Natural killer cell treated with Interleukin-12 subunit alpha and Interleukin-12 subunit beta and Interleukin-15 and Interleukin-18, amount 100 ng/mL, for 72 hours (primary cell): ENCODE measurements around the gene SLAMF8. TPM values are rescaled to one million over a fixed set of nuclear protein-coding genes. Genes with fewer than 3 reads are reported as not detected.

Experiments used
- ATAC-seq, 2 donors: fragments of 150-1000 bp; cut with Tn5 transposase in 1 of 2; sonication (Bioruptor Pico), chemical (Tn5 transposase) in 1 of 2; 2 replicates each; pipeline ENCODE4 v1.10.0; 2021
- DNase-seq: peaks from one replicate; pipeline ENCODE4 v3.0.0; 2022; ENCODE audit warnings: low spot score
- H3K27ac Mint-ChIP-seq, 2 donors: 1 replicate in 1 of 2; 2 replicates in 1 of 2; pipeline ENCODE4 v1.8.0; 2022; ENCODE audit warnings: mixed read lengths in 2 of 2, mild to moderate bottlenecking in 1 of 2, moderate library complexity in 1 of 2
- H3K27me3 Mint-ChIP-seq, 2 donors: 1 replicate in 1 of 2; 2 replicates in 1 of 2; pipeline ENCODE4 v1.8.0; 2022; ENCODE audit warnings: mixed read lengths in 2 of 2
- H3K36me3 Mint-ChIP-seq: one replicate; pipeline ENCODE4 v1.8.0; 2022; ENCODE audit warnings: mixed read lengths
- H3K4me1 Mint-ChIP-seq, 2 donors: 1 replicate in 1 of 2; 2 replicates in 1 of 2; pipeline ENCODE4 v1.8.0; 2022; ENCODE audit warnings: low read depth in 2 of 2, mixed read lengths in 2 of 2, mild to moderate bottlenecking in 1 of 2
- H3K4me3 Mint-ChIP-seq: one replicate; pipeline ENCODE4 v1.8.0; 2022; ENCODE audit warnings: mixed read lengths
- H3K9me3 Mint-ChIP-seq: 2 replicates; pipeline ENCODE4 v1.8.0; 2022; ENCODE audit warnings: mixed read lengths
- total RNA-seq, 2 donors: library from RNA; stranded (reverse); gene quantifications; one replicate each; pipeline ENCODE4 v1.2.3, GENCODE V29; 2022

SLAMF8 gene
- total RNA-seq, 2 donors from 2014 or later, result 0.29 to 2.1 TPM

- DNase-seq (no peak), ATAC-seq (no peak)
- Mint-ChIP-seq H3K36me3 (no peaks in the 10 kb centered on the region), H3K9me3 (no peaks in the 10 kb centered on the region), H3K27ac (no peak overlapping the region), H3K4me3 (no peak overlapping the region), H3K4me1 (peaks cover 1 to 2% of the 10 kb centered on the region in 2 donors), H3K27me3 (peaks cover 0 to 13% of the 10 kb centered on the region in 2 donors)
Observed at GRCh38 chr1:159861218-159861617, 34.5 kb downstream of the SLAMF8 start.

- H3K36me3 Mint-ChIP-seq, result no peaks in the 10 kb centered on the region
- DNase-seq, result no peak
- peaks cover 8% of the 10 kb centered on the region in 2 donors for H3K4me1 Mint-ChIP-seq
- ATAC-seq, result no peak
- no peak overlapping the region for H3K4me3 Mint-ChIP-seq
- H3K27ac Mint-ChIP-seq, result no peak overlapping the region
- H3K27me3 Mint-ChIP-seq, result peaks cover 0 to 18% of the 10 kb centered on the region in 2 donors
- H3K9me3 Mint-ChIP-seq, result no peaks in the 10 kb centered on the region
Observed at GRCh38 chr1:159862031-159862430, 35.4 kb downstream of the SLAMF8 start.

- no peaks in the 10 kb centered on the region for H3K36me3 Mint-ChIP-seq
- no peak within 1 kb of the TSS for H3K27ac Mint-ChIP-seq
- peaks cover 9 to 10% of the 10 kb centered on the region in 2 donors for H3K4me1 Mint-ChIP-seq
Observed at GRCh38 chr1:159862557-159862956, 35.9 kb downstream of the SLAMF8 start, which contains the start of gene VSIG8. VSIG8 (minus strand) TSS chr1:159862657; CDS start chr1:159862521, 136 bp downstream.

GRCh38 chr1:159864262-159864661, 37.6 kb downstream of the SLAMF8 start:
- Mint-ChIP-seq H3K27me3 (peaks cover 0 to 20% of the 10 kb centered on the region in 2 donors), H3K27ac (no peak overlapping the region), H3K9me3 (no peaks in the 10 kb centered on the region), H3K36me3 (no peaks in the 10 kb centered on the region), H3K4me3 (no peak overlapping the region), H3K4me1 (peaks cover 13 to 14% of the 10 kb centered on the region in 2 donors)
- no peak for DNase-seq
- no peak for ATAC-seq

More at GRCh38 chr1:159862557-159862956, 35.9 kb downstream of the SLAMF8 start, which contains the start of gene VSIG8:
- Mint-ChIP-seq H3K27me3 (peaks cover 0 to 20% of the 10 kb centered on the region in 2 donors), H3K9me3 (no peaks in the 10 kb centered on the region), H3K4me3 (no peak within 1 kb of the TSS)
- no peak for DNase-seq
- no peak for ATAC-seq

DNA sequence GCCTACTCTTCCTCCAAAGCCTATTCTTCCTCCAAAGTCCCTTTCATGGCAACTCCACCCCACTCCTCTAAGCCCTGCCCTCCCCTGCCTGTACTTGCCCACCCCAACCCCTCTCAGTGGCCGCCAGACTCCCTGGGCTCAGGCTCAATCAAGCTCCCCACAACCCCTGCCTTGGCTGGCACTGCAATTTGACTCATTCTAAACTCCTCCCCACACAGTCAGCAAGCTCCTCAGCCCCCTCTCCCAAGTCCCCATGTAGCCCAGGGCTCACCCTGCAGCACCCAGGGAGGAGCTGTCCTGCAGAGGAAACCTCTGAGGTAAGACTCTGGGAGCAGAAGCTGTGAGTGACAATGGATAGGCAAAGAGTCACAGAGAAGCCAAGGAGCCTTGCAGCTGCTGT, 39.4 kb downstream of the SLAMF8 start:
- H3K4me1 Mint-ChIP-seq, result peaks cover 13 to 14% of the 10 kb centered on the region in 2 donors
- H3K9me3 Mint-ChIP-seq, result no peaks in the 10 kb centered on the region
- no peak for DNase-seq
- no peak overlapping the region for H3K27ac Mint-ChIP-seq
- H3K4me3 Mint-ChIP-seq, result no peak overlapping the region
- no peak for ATAC-seq
- H3K36me3 Mint-ChIP-seq, result no peaks in the 10 kb centered on the region
- peaks cover 0 to 20% of the 10 kb centered on the region in 2 donors for H3K27me3 Mint-ChIP-seq

DNA sequence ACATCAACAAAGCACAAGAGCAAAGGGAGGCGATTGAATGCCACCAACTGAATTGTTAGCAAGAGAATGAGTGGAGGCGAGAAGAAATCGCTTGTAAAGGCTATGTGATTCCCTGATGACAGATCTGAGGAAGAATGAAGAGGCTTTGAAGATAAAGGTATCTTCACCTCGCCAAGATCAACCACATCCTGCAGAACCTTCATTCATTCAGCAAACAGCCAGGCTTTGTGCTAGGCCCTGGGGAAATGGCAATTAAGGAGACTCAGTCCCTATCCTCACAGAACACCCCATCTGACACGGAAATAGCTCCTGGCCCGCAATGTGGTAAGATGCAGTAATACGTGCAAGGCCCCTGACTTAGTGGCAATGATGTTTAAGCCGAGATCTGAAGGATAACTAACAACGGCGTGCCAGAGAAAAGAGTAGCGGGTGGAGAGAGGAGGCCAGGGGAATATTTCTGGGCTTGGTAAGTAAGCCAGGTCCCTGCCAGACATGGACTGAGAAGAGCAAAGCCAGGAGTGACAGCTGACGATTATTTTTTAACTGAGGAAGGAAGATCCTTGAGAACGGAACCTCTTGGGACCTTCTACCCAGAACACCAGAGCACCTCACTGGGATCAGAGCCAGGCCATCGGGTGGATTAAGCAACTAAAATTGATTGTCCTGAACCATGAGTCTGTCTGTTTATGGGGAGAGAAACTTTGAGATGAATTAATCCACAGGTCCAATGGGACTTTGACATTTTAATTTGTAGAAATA, 40.4 kb downstream of the SLAMF8 start:
- H3K4me1 Mint-ChIP-seq, result peaks cover 13 to 14% of the 10 kb centered on the region in 2 donors
- H3K27ac Mint-ChIP-seq, result peak overlapping the region in 1 of 2 donors; percentile 4
- DNase-seq (no peak), ATAC-seq (no peak)
- no peaks in the 10 kb centered on the region for H3K36me3 Mint-ChIP-seq
- no peak overlapping the region for H3K4me3 Mint-ChIP-seq
- no peaks in the 10 kb centered on the region for H3K9me3 Mint-ChIP-seq
- H3K27me3 Mint-ChIP-seq, result peaks cover 0 to 18% of the 10 kb centered on the region in 2 donors

GRCh38 chr1:159867664-159868026, 41.0 kb downstream of the SLAMF8 start:
- ATAC-seq, result no peak
- H3K27me3 Mint-ChIP-seq, result peaks cover 0 to 18% of the 10 kb centered on the region in 2 donors
- H3K27ac Mint-ChIP-seq, result no peak overlapping the region
- no peaks in the 10 kb centered on the region for H3K36me3 Mint-ChIP-seq
- H3K9me3 Mint-ChIP-seq, result no peaks in the 10 kb centered on the region
- peaks cover 13 to 14% of the 10 kb centered on the region in 2 donors for H3K4me1 Mint-ChIP-seq
- H3K4me3 Mint-ChIP-seq, result no peak overlapping the region
- DNase-seq, result no peak

- H3K4me1 Mint-ChIP-seq, result peaks cover 13 to 14% of the 10 kb centered on the region in 2 donors
- ATAC-seq, result peak in 1 of 2 donors; percentile 13
Observed at GRCh38 chr1:159868766-159869165, 42.1 kb downstream of the SLAMF8 start.

GRCh38 chr1:159869173-159869572, 42.5 kb downstream of the SLAMF8 start:
- Mint-ChIP-seq H3K4me1 (peaks cover 13 to 14% of the 10 kb centered on the region in 2 donors), H3K27me3 (peaks cover 0 to 18% of the 10 kb centered on the region in 2 donors), H3K27ac (no peak overlapping the region), H3K36me3 (no peaks in the 10 kb centered on the region), H3K9me3 (no peaks in the 10 kb centered on the region), H3K4me3 (no peak overlapping the region)
- DNase-seq (no peak), ATAC-seq (peak in 1 of 2 donors; percentile 46)

More at GRCh38 chr1:159868766-159869165, 42.1 kb downstream of the SLAMF8 start:
- H3K27me3 Mint-ChIP-seq, result peaks cover 0 to 18% of the 10 kb centered on the region in 2 donors
- H3K36me3 Mint-ChIP-seq, result no peaks in the 10 kb centered on the region
- DNase-seq, result no peak
- no peak overlapping the region for H3K4me3 Mint-ChIP-seq
- H3K27ac Mint-ChIP-seq, result no peak overlapping the region
- H3K9me3 Mint-ChIP-seq, result no peaks in the 10 kb centered on the region

GRCh38 chr1:159869607-159870006, 42.9 kb downstream of the SLAMF8 start:
- ATAC-seq (no peak), DNase-seq (no peak)
- peaks cover 0 to 18% of the 10 kb centered on the region in 2 donors for H3K27me3 Mint-ChIP-seq
- peaks cover 13 to 14% of the 10 kb centered on the region in 2 donors for H3K4me1 Mint-ChIP-seq
- H3K27ac Mint-ChIP-seq, result no peak overlapping the region
- H3K9me3 Mint-ChIP-seq, result no peaks in the 10 kb centered on the region
- no peak overlapping the region for H3K4me3 Mint-ChIP-seq
- H3K36me3 Mint-ChIP-seq, result no peaks in the 10 kb centered on the region

DNA sequence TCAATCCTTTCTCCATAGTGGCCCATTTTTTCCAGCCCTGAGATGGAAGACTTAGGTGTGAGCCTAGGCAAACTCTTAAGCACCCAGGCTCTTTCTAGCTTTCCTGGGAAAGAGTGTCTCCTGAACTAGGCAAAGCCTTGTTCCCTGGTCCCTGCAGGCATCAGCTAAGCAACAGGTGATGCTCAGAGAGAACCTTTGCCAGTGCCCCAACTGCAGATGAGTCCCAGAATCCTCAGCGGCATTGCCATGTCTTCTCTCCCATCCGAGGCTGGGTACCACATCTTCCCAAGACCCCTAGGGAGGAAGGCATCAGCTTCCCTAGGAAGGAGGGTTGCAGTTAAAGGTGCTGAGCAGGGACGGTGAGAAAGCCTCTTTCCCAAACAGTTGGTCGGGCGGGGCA, 44.0 kb downstream of the SLAMF8 start:
- ATAC-seq, result no peak
- H3K4me3 Mint-ChIP-seq, result no peak overlapping the region

DNA sequence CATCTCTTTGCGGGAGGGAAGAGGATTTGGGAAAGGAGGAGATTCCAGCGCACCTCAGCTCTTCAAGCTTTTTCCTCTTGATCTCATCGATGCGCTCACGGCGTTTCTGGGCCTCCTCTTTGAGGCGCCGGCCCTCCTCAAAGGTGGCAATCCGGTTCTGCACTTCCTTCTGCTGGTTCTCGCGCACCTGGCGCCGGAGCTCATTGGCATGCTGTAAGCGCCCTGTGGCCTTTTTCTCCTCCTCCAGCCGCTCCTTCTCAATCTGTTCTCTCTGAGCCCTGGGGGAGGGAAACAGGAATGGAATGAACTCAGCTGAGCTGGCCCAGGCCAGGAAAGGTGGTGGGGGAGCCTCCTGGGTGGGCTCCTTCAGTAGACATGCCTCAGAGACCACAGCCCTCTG, 46.2 kb downstream of the SLAMF8 start:
- Mint-ChIP-seq H3K9me3 (no peaks in the 10 kb centered on the region), H3K27ac (no peak overlapping the region), H3K36me3 (no peaks in the 10 kb centered on the region), H3K4me3 (no peak overlapping the region), H3K27me3 (peaks cover 10 to 12% of the 10 kb centered on the region in 2 donors), H3K4me1 (peaks cover 2 to 4% of the 10 kb centered on the region in 2 donors)
- ATAC-seq (no peak), DNase-seq (no peak)

More for the DNA sequence above, 44.0 kb downstream of the SLAMF8 start:
- Mint-ChIP-seq H3K4me1 (peaks cover 13 to 14% of the 10 kb centered on the region in 2 donors), H3K36me3 (no peaks in the 10 kb centered on the region), H3K27me3 (peaks cover under 1 to 14% of the 10 kb centered on the region in 2 donors), H3K9me3 (no peaks in the 10 kb centered on the region), H3K27ac (no peak overlapping the region)
- no peak for DNase-seq

GRCh38 chr1:159873530-159874143, 47.0 kb downstream of the SLAMF8 start:
- H3K4me3 Mint-ChIP-seq, result no peak overlapping the region
- ATAC-seq (no peak), DNase-seq (no peak)
- no peak overlapping the region for H3K27ac Mint-ChIP-seq
- peaks cover 2 to 4% of the 10 kb centered on the region in 2 donors for H3K4me1 Mint-ChIP-seq
- H3K27me3 Mint-ChIP-seq, result peaks cover 10 to 13% of the 10 kb centered on the region in 2 donors
- no peaks in the 10 kb centered on the region for H3K36me3 Mint-ChIP-seq
- no peaks in the 10 kb centered on the region for H3K9me3 Mint-ChIP-seq
